HG02588 (cell line): ENCODE data around the gene MAST4.

Experiments used
- ATAC-seq: cut with Tn5 transposase; IDR thresholded peaks from one replicate; pipeline ENCODE4 v1.9.1; 2021; ENCODE audit warnings: mild to moderate bottlenecking, moderate library complexity; ENCODE audit not compliant: unreplicated experiment

Gene MAST4

DNA sequence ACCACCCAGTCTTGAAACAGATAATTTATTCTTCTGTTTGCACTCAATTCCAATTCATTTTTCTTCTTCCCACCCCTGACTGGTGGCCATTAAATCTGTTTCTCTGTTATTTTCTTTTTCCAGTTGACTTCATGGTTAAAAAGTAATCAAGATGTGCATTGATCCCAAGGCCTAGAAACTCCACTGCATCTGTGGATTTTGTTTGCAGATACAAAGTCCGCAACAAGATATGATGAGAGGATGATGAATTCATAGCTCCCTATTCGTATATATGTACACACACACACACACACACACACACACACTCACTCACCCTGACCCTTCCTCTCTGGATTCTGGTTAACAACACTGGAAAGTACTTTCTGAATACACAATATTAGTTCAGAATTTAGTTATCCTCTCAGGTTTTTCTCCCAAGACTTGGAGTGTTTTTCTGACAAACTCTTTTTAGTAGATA is 548.0 kb downstream of the MAST4 start:
- ATAC-seq: no peak

DNA sequence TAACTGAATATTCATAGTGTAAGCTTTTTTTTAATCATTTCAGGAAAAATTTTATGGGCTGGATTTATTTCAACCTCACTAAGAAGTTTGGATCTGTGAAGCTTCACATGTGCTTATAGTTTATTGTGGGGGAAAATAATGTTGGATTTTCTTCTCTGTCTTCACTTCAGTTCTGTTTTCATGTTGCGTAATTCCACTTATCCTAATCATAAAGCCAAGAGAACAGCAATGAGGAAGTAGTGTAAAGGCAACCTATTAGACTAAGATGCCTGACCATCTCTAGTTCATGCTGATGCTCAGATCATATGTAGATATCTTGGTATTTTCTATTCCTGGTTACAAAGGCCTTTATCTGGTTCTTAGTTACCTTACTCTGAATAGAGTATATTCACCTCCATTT is 550.4 kb downstream of the MAST4 start:
- ATAC-seq: no peak

DNA sequence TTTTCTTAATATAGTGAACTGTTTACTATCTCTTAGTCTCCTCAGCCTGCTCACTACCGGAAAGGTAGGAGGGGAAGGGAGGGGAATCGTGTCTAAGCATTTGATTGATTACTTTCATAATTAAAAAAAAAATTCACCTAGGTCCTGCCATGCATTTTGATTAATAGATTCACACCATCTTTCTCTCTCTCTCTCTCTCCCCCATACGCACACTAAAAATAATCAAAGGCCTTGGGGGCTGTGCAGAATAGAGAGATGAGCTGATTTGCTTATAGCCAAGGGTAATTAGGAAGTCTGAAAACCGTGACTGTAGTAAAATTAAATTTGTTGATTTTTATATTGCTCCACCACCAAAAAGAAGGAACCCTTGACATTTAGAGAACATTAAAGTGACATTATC is 550.8 kb downstream of the MAST4 start:
- ATAC-seq: no peak

DNA sequence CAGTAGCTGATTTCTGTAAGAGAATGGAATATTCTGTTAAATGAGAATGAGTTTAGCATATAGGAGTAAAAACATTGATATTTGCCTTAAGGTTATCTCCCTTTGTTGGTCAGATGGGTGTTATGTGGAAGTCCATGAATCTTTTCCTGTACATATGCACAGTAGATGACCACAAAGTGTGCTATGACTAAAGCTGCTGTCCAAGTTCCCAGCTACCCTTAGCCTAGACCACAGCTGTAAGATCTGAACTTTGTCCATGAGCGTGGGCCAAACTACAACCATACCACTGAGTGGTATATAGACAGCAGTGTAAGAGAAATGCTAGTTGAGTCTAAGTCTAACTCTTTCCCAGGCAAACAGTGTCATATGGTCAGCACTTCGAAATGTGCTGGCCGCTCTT is 551.6 kb downstream of the MAST4 start:
- ATAC-seq: no peak

DNA sequence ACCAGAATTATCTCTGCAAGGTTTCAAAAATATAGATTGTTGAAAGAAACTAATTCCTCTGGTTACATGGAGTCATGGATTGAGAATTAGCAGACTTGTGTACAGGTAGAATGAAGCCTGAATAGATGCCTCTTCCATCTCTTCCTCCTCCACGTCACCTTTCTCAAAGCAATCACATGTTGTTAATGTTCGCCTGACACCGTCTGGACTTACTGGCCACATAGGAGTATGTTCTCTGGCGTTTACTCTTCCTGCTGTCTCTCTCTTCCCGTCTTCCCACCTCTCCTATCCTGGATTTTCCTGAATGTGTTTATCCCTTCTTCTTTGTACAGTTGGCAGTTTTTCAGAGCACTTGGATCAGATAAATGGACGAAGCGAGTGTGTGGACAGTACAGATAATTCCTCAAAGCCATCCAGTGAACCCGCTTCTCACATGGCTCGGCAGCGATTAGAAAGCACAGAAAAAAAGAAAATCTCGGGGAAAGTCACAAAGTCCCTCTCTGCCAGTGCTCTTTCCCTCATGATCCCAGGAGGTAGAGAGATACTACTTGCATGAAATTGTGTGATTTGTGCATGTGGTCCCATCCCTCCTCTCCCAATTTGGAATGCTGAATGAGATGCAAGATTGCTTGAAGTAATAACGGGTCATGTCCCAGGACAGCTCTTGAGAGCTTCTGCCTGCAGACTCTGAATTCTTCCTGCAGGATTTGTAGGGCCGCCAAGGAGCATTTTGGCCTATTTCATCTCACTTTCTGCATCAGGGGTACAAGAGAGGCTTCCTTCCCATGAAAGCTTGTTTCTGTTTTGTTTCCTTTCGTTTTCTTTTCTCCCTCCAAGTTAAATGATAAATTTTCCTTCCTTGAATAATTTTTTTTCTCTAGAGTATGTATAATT is 553.1 kb downstream of the MAST4 start:
- ATAC-seq: no peak

DNA sequence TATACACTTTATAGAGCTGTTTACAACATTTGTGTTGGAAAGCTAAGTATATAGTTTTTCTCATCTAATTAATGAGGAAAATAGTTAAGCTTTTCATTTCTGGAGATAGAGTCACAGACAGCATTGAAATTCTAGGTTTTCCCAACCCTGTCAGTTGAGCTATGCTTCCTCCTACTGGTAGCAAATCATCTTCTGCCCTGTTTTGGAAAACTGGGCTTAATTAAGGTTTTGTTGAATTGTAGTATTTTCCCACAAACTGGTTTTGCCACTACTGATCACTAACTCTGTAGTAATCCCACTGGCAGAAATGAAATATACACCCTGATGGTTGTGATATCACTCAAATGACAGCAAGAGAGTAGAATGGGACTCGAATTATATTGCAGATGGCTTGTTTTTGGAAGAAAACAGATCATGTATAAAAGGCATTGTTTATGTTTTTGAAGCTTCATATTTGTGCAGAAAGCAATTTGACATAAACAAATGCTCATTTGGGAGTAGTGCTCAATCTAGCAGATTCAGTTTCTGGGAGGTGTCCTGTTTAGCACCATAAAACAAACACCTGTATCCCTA is 553.8 kb downstream of the MAST4 start:
- ATAC-seq: no peak

DNA sequence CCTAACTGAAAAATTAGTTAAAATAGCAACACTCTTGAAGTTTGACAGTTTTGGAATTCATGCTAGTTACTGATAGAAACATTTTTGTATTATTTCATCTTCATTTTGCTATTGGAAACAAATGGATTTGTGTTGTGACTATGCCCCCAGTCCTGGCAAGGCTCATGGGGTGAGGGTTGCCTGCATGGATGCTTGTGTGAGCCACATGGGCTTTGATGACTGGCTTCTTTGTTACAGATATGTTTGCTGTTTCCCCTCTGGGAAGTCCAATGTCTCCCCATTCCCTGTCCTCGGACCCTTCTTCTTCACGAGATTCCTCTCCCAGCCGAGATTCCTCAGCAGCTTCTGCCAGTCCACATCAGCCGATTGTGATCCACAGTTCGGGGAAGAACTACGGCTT is 556.2 kb downstream of the MAST4 start:
- no peak for ATAC-seq

DNA sequence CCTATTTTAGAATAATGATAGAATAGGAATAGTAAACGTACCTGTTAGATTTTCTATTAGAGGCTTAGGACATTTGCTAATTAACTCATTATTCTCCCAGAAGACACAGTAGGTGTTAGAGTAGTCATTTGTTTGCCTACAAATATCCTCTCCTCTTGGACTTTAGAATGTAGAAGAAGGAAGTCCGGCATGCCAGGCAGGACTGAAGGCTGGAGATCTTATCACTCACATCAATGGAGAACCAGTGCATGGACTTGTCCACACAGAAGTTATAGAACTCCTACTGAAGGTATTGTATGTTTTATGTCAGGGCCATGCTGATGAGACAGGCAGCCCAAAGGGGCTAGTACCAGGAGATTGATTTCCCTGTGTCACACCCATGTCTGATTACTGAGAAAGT is 557.1 kb downstream of the MAST4 start:
- ATAC-seq: no peak

DNA sequence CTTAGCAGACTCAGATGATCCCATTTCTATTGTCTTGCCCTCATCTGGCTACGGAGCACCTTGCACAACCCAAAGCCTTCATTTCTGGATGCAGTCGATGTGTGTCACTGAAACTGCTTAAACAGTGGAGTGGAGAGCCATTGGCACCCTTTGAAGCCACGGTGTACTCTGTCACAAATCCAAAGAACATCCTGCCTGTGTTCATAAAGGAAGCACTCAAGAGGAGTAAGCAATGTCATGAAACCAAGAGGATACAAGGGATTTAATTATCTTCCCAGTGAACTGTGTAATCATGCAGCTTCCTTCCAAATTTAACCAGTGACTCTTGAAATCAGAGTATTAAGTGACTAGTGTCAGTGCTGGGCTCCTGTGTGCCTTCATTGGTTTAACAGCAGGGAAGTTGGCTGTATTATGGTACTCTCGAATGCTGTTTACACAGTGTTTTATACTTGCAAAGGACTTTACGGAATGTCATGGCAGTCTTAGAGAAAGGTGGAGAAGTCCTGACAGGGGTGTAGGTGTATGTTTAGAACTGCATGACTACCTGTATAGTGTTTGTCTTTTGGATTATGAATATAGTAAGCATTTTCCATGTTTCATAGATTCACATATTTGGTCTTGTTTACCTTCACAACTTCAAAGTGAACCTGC is 558.5 kb downstream of the MAST4 start:
- ATAC-seq: no peak

DNA sequence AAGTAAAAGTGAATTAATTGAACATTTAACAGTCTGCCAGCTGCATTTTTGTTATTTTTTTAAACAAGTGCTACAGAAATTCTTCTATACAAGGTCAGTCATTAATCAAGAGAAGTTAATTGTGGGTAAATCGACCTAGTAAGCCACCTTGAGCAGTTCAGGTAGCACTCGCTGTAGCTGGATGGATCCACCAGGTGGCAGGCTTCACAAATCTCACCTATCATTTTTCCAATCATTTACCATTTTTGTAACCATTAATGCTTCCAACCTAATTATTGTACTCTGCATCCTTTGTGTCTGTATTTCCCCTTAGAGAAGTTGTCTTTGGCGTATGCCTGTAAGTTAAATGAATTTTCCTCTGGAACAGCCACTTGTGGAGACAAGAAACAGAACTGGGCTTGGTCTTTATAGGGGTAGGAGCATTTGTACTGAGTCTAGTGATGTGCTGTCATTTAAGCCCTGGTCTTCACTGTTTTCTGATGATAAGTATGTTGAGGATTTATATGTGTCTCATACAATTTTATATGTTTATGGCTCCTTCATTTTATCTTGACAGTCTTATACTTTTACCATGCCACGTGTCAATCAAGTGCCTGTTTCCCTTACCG is 560.9 kb downstream of the MAST4 start:
- no peak for ATAC-seq

DNA sequence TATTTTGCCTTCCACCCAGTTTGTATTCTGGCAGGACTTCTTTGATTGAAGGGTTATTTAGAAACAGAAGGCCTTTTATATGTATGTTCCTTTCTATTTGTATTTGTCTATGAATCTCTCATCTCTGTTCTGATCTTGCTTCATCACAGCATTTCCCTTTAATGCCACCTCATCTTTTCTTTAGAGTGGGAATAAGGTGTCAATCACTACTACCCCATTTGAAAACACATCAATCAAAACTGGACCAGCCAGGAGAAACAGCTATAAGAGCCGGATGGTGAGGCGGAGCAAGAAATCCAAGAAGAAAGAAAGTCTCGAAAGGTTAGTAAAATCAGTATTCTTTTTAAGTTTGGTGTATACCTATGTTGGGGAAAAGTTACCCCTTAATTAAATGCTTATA is 564.1 kb downstream of the MAST4 start:
- ATAC-seq: no peak

DNA sequence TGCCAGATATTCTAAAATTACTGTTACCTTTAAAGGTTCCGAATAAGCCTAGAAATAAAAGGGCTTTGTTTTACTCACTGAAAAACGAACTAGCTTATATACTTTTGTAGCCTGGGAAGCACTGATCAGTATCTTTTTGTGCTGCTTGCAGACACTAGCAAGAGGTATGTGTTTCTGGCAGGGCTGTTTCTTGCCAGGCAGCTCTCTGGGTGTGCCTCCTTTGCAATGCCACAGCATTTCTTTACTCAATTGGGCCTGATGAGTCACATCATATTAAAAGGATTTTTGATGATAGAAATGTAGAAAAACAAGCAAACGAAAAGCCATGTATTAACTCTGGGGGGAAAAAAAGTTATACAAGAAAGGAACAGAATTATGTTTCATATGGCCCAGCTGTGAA is 564.8 kb downstream of the MAST4 start:
- ATAC-seq: no peak

DNA sequence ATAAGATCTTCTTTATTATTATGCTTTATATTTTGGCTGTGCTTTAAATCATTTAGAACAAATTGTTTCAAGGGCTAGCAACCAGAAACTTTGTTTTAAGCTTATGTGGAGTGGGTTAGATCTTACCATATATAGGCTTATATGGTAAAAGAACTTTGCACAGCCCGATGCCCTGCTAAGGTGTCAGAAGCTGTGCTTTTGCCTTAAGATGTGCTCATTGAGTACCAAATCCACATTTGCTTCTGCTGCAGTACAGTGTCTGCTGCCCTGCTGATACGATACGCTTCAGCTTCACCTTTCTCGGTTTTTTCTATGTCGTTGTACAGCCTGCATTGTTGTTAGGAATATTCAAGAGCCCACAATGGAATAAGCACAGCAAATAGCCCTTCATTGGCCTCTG is 565.6 kb downstream of the MAST4 start:
- no peak for ATAC-seq

DNA sequence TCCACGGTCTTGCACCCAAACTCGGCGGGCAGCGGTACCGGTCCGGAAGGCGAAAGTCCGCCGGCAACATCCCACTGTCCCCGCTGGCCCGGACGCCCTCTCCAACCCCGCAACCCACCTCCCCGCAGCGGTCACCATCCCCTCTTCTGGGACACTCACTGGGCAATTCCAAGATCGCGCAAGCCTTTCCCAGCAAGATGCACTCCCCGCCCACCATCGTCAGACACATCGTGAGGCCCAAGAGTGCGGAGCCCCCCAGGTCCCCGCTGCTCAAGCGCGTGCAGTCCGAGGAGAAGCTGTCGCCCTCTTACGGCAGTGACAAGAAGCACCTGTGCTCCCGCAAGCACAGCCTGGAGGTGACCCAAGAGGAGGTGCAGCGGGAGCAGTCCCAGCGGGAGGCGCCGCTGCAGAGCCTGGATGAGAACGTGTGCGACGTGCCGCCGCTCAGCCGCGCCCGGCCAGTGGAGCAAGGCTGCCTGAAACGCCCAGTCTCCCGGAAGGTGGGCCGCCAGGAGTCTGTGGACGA is 567.1 kb downstream of the MAST4 start:
- ATAC-seq: no peak

DNA sequence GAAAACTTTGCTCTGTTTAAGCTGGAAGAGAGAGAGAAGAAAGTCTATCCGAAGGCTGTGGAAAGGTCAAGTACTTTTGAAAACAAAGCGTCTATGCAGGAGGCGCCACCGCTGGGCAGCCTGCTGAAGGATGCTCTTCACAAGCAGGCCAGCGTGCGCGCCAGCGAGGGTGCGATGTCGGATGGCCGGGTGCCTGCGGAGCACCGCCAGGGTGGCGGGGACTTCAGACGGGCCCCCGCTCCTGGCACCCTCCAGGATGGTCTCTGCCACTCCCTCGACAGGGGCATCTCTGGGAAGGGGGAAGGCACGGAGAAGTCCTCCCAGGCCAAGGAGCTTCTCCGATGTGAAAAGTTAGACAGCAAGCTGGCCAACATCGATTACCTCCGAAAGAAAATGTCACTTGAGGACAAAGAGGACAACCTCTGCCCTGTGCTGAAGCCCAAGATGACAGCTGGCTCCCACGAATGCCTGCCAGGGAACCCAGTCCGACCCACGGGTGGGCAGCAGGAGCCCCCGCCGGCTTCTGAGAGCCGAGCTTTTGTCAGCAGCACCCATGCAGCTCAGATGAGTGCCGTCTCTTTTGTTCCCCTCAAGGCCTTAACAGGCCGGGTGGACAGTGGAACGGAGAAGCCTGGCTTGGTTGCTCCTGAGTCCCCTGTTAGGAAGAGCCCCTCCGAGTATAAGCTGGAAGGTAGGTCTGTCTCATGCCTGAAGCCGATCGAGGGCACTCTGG is 567.8 kb downstream of the MAST4 start:
- ATAC-seq: no peak

DNA sequence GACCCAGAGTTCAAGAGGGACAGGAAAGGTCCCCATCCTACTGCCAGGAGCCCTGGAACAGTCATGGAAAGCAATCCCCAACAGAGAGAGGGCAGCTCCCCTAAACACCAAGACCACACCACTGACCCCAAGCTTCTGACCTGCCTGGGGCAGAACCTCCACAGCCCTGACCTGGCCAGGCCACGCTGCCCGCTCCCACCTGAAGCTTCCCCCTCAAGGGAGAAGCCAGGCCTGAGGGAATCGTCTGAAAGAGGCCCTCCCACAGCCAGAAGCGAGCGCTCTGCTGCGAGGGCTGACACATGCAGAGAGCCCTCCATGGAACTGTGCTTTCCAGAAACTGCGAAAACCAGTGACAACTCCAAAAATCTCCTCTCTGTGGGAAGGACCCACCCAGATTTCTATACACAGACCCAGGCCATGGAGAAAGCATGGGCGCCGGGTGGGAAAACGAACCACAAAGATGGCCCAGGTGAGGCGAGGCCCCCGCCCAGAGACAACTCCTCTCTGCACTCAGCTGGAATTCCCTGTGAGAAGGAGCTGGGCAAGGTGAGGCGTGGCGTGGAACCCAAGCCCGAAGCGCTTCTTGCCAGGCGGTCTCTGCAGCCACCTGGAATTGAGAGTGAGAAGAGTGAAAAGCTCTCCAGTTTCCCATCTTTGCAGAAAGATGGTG is 568.8 kb downstream of the MAST4 start:
- ATAC-seq: no peak

DNA sequence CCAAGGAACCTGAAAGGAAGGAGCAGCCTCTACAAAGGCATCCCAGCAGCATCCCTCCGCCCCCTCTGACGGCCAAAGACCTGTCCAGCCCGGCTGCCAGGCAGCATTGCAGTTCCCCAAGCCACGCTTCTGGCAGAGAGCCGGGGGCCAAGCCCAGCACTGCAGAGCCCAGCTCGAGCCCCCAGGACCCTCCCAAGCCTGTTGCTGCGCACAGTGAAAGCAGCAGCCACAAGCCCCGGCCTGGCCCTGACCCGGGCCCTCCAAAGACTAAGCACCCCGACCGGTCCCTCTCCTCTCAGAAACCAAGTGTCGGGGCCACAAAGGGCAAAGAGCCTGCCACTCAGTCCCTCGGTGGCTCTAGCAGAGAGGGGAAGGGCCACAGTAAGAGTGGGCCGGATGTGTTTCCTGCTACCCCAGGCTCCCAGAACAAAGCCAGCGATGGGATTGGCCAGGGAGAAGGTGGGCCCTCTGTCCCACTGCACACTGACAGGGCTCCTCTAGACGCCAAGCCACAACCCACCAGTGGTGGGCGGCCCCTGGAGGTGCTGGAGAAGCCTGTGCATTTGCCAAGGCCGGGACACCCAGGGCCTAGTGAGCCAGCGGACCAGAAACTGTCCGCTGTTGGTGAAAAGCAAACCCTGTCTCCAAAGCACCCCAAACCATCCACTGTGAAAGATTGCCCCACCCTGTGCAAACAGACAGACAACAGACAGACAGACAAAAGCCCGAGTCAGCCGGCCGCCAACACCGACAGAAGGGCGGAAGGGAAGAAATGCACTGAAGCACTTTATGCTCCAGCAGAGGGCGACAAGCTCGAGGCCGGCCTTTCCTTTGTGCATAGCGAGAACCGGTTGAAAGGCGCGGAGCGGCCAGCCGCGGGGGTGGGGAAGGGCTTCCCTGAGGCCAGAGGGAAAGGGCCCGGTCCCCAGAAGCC is 569.6 kb downstream of the MAST4 start:
- ATAC-seq: peak; percentile 86

DNA sequence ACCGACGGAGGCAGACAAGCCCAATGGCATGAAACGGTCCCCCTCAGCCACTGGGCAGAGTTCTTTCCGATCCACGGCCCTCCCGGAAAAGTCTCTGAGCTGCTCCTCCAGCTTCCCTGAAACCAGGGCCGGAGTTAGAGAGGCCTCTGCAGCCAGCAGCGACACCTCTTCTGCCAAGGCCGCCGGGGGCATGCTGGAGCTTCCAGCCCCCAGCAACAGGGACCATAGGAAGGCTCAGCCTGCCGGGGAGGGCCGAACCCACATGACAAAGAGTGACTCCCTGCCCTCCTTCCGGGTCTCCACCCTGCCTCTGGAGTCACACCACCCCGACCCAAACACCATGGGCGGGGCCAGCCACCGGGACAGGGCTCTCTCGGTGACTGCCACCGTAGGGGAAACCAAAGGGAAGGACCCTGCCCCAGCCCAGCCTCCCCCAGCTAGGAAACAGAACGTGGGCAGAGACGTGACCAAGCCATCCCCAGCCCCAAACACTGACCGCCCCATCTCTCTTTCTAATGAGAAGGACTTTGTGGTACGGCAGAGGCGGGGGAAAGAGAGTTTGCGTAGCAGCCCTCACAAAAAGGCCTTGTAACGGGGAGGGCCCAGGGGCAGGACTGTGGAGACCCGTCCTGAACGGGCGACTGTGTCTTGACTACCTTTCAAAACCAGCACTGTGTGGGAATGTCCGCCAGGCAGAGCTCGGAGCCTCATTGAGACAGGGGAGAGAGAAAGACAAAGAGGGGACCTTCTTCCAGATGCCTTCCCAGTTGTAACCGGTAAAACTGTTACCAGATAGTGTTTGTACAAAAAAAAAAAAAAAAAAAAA is 570.5 kb downstream of the MAST4 start:
- peak; percentile 40 for ATAC-seq
